Astrocyte (in vitro differentiated cells and primary cell): ENCODE measurements around the gene GTF2IRD1.

Source experiments
- CTCF ChIP-seq: IDR thresholded peaks from 2 replicates; pipeline ENCODE4 v1.5.1; 2011; ENCODE audit warnings: low read depth, mild to moderate bottlenecking, inconsistent platforms, low read length, moderate library complexity; ENCODE audit not compliant: insufficient read depth
- EZH2 ChIP-seq: IDR thresholded peaks from 2 replicates; pipeline ENCODE4 v1.6.1; 2012; ENCODE audit warnings: mild to moderate bottlenecking, low read length, inconsistent platforms; ENCODE audit not compliant: insufficient read depth

GRCh38 chr7:74405899-74406512 is 47.7 kb upstream of the GTF2IRD1 start:
- TF ChIP-seq CTCF (no peak), EZH2 (no peak)
